HG03097 (cell line): ENCODE results near the gene FAR1.

ENCODE experiments used
- ATAC-seq: cut with Tn5 transposase; IDR thresholded peaks from one replicate; pipeline ENCODE4 v1.9.1; 2021; ENCODE audit not compliant: unreplicated experiment, low FRiP score

The FAR1 gene

GRCh38 chr11:13669544-13670488 lies 1.3 kb downstream of the FAR1 start:
- no peak for ATAC-seq

GRCh38 chr11:13672576-13673210 lies 4.2 kb downstream of the FAR1 start:
- no peak for ATAC-seq

GRCh38 chr11:13674799-13675509 lies 6.5 kb downstream of the FAR1 start:
- ATAC-seq, result no peak

- no peak for ATAC-seq
Observed at GRCh38 chr11:13676576-13676975, 8.1 kb downstream of the FAR1 start.

GRCh38 chr11:13679768-13680167 lies 11.3 kb downstream of the FAR1 start:
- ATAC-seq, result no peak

GRCh38 chr11:13680501-13681264 lies 12.2 kb downstream of the FAR1 start:
- peak; percentile 63 for ATAC-seq

- ATAC-seq, result no peak
Observed at GRCh38 chr11:13681446-13681845, 13.0 kb downstream of the FAR1 start.

GRCh38 chr11:13682212-13682611 lies 13.7 kb downstream of the FAR1 start:
- no peak for ATAC-seq

GRCh38 chr11:13685461-13686108 lies 17.1 kb downstream of the FAR1 start:
- ATAC-seq, result no peak

GRCh38 chr11:13686776-13687175 lies 18.3 kb downstream of the FAR1 start:
- no peak for ATAC-seq

- no peak for ATAC-seq
Observed at GRCh38 chr11:13687271-13687670, 18.8 kb downstream of the FAR1 start.

GRCh38 chr11:13691286-13691899 lies 22.9 kb downstream of the FAR1 start:
- no peak for ATAC-seq

- no peak for ATAC-seq
Observed at GRCh38 chr11:13692172-13692571, 23.7 kb downstream of the FAR1 start.

GRCh38 chr11:13694115-13694514 lies 25.6 kb downstream of the FAR1 start:
- ATAC-seq, result no peak

GRCh38 chr11:13695886-13696285 lies 27.4 kb downstream of the FAR1 start:
- no peak for ATAC-seq

- ATAC-seq, result no peak
Observed at GRCh38 chr11:13697710-13698109, 29.2 kb downstream of the FAR1 start.

- ATAC-seq, result no peak
Observed at GRCh38 chr11:13698132-13698531, 29.7 kb downstream of the FAR1 start.

GRCh38 chr11:13699041-13699440 lies 30.6 kb downstream of the FAR1 start:
- ATAC-seq, result no peak

GRCh38 chr11:13699870-13700269 lies 31.4 kb downstream of the FAR1 start:
- no peak for ATAC-seq

- ATAC-seq, result no peak
Observed at GRCh38 chr11:13701506-13701905, 33.0 kb downstream of the FAR1 start.
